Measurements from ENCODE around the gene SMCHD1. TPM values are rescaled to one million over a fixed set of nuclear protein-coding genes. Genes with fewer than 3 reads are reported as not detected.
"Not testable (repeated sequence)": the region's sequence is repeated elsewhere in the genome, so short reads cannot be mapped to it uniquely, and the experiment has no call there.

The SMCHD1 gene
- total RNA-seq, 4 donors from 2014 or later = 41.0 to 179 (median 136) TPM

- H3K9me3 ChIP-seq = no peaks in the 10 kb centered on the region
- H3K27me3 ChIP-seq = peaks cover 49% of the 10 kb centered on the region
- TF ChIP-seq POLR2AphosphoS5 (IDR thresholded peaks at IDR 0.05) = no peak
- no peak overlapping the region for H3K4me3 ChIP-seq
- in situ Hi-C loops (cut with MboI; ENCODE audit: low pct_ligation_motif_present in 1 of 4, low pct_unique_long_range_greater_than_20kb in 1 of 4, low sequenced_read_pairs in 3 of 4) = no loop called here
- WGBS, 2 donors (ENCODE audit: low coverage in 1 of 2) = 85 to 100% methylated on average over 2 of the region's 2 CpGs
- no peaks in the 10 kb centered on the region for H3K36me3 ChIP-seq
- no peak overlapping the region for H3K27ac ChIP-seq
- H3K4me1 ChIP-seq = peaks cover 11 to 21% (median 18%) of the 10 kb centered on the region in 4 donors
- intact Hi-C loops (cut with DNase I; ENCODE audit: low total_unique reads) = no loop called here
- DNase-seq = no peak
Measured at GRCh38 chr18:2850816-2851215, 195.3 kb downstream of the SMCHD1 start.

DNA sequence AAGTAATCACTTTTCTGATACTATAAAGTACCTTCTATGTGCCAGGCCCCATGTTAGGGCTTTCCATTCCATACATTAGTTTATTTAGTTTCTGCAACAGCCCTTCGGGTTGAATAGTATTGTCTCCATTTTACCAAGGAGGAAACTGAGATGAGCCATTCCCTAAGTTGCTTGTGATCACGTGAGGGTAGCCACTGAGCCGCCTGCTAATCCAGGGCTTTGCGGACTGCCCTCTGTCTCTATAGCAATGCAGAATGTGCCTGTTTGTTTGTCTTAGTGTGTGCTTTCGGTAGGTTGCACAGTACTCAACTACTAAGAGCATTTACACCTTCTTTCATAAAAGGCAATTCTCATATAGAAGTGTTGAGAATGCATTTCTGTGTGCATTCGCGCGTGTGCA is 196.2 kb downstream of the SMCHD1 start:
- DNase-seq = no peak
- TF ChIP-seq POLR2A (IDR thresholded peaks at IDR 0.05) (no peak), EP300 (IDR thresholded peaks at IDR 0.05; ENCODE audit: low read depth) (no peak), POLR2AphosphoS5 (IDR thresholded peaks at IDR 0.05) (no peak)
- TF ChIP-seq, protein P1, sequence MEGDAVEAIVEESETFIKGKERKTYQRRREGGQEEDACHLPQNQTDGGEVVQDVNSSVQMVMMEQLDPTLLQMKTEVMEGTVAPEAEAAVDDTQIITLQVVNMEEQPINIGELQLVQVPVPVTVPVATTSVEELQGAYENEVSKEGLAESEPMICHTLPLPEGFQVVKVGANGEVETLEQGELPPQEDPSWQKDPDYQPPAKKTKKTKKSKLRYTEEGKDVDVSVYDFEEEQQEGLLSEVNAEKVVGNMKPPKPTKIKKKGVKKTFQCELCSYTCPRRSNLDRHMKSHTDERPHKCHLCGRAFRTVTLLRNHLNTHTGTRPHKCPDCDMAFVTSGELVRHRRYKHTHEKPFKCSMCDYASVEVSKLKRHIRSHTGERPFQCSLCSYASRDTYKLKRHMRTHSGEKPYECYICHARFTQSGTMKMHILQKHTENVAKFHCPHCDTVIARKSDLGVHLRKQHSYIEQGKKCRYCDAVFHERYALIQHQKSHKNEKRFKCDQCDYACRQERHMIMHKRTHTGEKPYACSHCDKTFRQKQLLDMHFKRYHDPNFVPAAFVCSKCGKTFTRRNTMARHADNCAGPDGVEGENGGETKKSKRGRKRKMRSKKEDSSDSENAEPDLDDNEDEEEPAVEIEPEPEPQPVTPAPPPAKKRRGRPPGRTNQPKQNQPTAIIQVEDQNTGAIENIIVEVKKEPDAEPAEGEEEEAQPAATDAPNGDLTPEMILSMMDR (IDR thresholded peaks at IDR 0.05) = no peak
- intact Hi-C loops (cut with DNase I; ENCODE audit: low total_unique reads) (no loop called here), in situ Hi-C loops (cut with MboI; ENCODE audit: low pct_ligation_motif_present in 1 of 4, low pct_unique_long_range_greater_than_20kb in 1 of 4, low sequenced_read_pairs in 3 of 4) (no loop called here)
- Histone ChIP-seq H3K27ac (no peak overlapping the region), H3K4me3 (no peak overlapping the region), H3K27me3 (peaks cover 40% of the 10 kb centered on the region), H3K36me3 (no peaks in the 10 kb centered on the region), H3K9me3 (no peaks in the 10 kb centered on the region), H3K4me1 (peaks cover 5 to 15% (median 10%) of the 10 kb centered on the region in 4 donors)
- WGBS, 2 donors (ENCODE audit: low coverage in 1 of 2) = 95% methylated on average over 8 of the region's 8 CpGs; no CpG with 5 or more reads in 1 of the 2 donors

- H3K9me3 ChIP-seq; DNase-seq; H3K27ac ChIP-seq; intact Hi-C loops (cut with DNase I; ENCODE audit: low total_unique reads); H3K4me3 ChIP-seq; in situ Hi-C loops (cut with MboI; ENCODE audit: low pct_ligation_motif_present in 1 of 4, low pct_unique_long_range_greater_than_20kb in 1 of 4, low sequenced_read_pairs in 3 of 4); H3K36me3 ChIP-seq: not testable (repeated sequence)
- 80 to 84% methylated on average over 2 to 12 of the region's 12 CpGs for WGBS, 2 donors (ENCODE audit: low coverage in 1 of 2)
- peaks cover 33% of the 10 kb centered on the region for H3K27me3 ChIP-seq
- peaks cover 2 to 15% (median 6%) of the 10 kb centered on the region in 4 donors for H3K4me1 ChIP-seq
Measured at GRCh38 chr18:2852460-2852859, 196.9 kb downstream of the SMCHD1 start.

- no peak overlapping the region for H3K27ac ChIP-seq
- H3K9me3 ChIP-seq = no peaks in the 10 kb centered on the region
- no peak overlapping the region for H3K4me3 ChIP-seq
- H3K27me3 ChIP-seq = peaks cover 24% of the 10 kb centered on the region
- no peaks in the 10 kb centered on the region for H3K36me3 ChIP-seq
- WGBS, 2 donors (ENCODE audit: low coverage in 1 of 2) = 95 to 96% methylated on average over 4 to 18 of the region's 18 CpGs
- H3K4me1 ChIP-seq = peaks cover 0 to 9% (median 0%) of the 10 kb centered on the region in 4 donors
- TF ChIP-seq POLR2A (IDR thresholded peaks at IDR 0.05) = no peak
- TF ChIP-seq POLR2AphosphoS5 (IDR thresholded peaks at IDR 0.05) = no peak
- TF ChIP-seq, protein P1 (IDR thresholded peaks at IDR 0.05) = no peak
- TF ChIP-seq EP300 (IDR thresholded peaks at IDR 0.05; ENCODE audit: low read depth) = no peak
- DNase-seq = no peak
- in situ Hi-C loops (cut with MboI; ENCODE audit: low pct_ligation_motif_present in 1 of 4, low pct_unique_long_range_greater_than_20kb in 1 of 4, low sequenced_read_pairs in 3 of 4) (no loop called here), intact Hi-C loops (cut with DNase I; ENCODE audit: low total_unique reads) (no loop called here)
Measured at GRCh38 chr18:2853173-2853925, 197.8 kb downstream of the SMCHD1 start.

DNA sequence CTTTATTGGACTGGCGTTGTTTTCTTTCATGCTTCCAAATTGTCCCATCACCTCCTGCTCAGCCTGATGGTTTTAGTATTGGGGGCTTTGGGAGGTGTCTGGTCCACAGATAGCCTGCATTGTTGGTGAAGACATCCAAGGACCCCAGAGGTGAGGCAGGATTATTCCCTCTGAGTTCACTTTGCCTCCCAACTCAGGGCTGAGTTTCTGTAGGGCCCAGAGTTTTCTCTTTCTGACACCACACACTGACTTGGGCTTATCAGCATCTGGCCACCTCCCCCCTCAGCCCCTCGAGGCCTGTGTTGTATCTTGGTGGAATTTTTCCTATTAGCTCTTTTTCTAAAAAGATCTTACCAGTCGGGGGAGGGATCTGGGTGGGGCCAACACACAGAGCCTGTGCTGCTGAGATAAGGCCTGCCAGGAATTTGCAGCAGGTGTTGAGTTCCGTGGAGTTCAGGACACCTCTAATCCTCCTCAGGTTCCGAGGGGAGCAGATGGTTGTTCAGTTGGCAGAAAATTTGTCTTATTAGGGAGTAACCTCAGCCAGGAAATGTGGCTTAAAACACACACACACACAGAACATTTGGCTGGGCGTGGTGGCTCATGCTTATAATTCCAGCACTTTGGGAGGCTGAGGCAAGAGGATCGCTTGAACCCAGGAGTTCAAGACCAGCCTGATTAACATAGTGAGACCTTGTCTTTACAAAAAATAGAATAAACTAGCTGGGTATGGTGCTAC is 198.6 kb downstream of the SMCHD1 start:
- Histone ChIP-seq H3K27ac (no peak overlapping the region), H3K36me3 (no peaks in the 10 kb centered on the region), H3K27me3 (peaks cover 16% of the 10 kb centered on the region), H3K4me1 (peaks cover 0 to 4% (median 0%) of the 10 kb centered on the region in 4 donors), H3K4me3 (no peak overlapping the region), H3K9me3 (no peaks in the 10 kb centered on the region)
- 59 to 80% methylated on average over 2 to 7 of the region's 7 CpGs for WGBS, 2 donors (ENCODE audit: low coverage in 1 of 2)
- in situ Hi-C loops (cut with MboI; ENCODE audit: low pct_ligation_motif_present in 1 of 4, low pct_unique_long_range_greater_than_20kb in 1 of 4, low sequenced_read_pairs in 3 of 4) = no loop called here
- TF ChIP-seq POLR2A (IDR thresholded peaks at IDR 0.05) (no peak), EP300 (IDR thresholded peaks at IDR 0.05; ENCODE audit: low read depth) (no peak), POLR2AphosphoS5 (IDR thresholded peaks at IDR 0.05) (no peak)
- TF ChIP-seq, protein P1 (IDR thresholded peaks at IDR 0.05) = no peak
- intact Hi-C loops (cut with DNase I; ENCODE audit: low total_unique reads) = no loop called here
- no peak for DNase-seq

All from transverse colon (tissue), 4 donors.